ENCODE results near the gene CEND1. TPM values are rescaled to one million over a fixed set of nuclear protein-coding genes. Genes with fewer than 3 reads are reported as not detected.

Gene CEND1
- total RNA-seq, 1 donor, result 1.2 TPM

DNA sequence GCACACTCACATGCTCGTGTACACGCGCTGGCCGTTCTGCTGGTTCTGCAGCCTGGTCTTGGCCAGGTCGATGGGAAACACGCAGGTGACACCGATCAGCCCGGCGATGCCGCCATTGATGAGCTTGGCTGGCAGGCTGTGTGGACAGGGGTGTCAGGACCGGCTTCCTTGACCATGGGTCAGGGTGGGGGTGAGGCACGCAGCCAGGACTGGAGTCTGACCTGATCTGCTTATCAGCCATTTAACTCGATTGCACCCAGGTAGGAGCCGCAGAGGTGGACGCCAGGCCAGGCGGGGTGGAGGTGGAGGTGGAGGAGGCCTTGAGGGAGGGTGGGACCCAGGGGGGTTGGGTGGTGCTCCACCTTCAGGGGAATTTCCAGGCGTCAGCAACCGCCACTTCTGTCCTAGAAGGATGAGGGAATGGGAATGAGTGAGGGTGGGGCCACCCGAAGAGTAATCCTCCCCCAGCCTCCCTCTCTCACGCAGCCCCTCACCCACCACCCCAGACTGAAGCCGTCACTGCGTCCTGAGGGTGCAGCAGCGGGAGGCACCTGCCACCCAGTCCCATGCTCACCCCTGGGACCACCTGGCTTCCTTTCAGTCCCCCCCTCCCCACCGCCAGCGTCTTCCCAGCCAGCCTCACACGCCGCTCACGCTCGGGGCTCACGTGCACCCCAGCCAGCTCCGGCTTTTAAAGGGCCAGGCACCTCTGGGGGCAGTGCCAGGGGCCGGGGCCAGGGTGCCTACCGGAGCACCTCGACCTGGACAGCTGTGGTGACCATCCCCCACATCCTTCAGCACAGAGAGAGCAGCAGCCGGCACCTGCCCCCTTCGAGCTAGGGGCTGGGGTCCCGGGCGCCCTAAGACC, 5.1 kb upstream of the CEND1 start:
- peak overlapping the region; percentile 77 for H3K4me3 ChIP-seq (ENCODE audit: low read depth, low read length)
- no peak for DNase-seq (ENCODE audit: low read depth)
- TF ChIP-seq, protein P1, sequence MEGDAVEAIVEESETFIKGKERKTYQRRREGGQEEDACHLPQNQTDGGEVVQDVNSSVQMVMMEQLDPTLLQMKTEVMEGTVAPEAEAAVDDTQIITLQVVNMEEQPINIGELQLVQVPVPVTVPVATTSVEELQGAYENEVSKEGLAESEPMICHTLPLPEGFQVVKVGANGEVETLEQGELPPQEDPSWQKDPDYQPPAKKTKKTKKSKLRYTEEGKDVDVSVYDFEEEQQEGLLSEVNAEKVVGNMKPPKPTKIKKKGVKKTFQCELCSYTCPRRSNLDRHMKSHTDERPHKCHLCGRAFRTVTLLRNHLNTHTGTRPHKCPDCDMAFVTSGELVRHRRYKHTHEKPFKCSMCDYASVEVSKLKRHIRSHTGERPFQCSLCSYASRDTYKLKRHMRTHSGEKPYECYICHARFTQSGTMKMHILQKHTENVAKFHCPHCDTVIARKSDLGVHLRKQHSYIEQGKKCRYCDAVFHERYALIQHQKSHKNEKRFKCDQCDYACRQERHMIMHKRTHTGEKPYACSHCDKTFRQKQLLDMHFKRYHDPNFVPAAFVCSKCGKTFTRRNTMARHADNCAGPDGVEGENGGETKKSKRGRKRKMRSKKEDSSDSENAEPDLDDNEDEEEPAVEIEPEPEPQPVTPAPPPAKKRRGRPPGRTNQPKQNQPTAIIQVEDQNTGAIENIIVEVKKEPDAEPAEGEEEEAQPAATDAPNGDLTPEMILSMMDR (IDR thresholded peaks at IDR 0.05; ENCODE audit: insufficient read depth, low read length), result no peak

DNA sequence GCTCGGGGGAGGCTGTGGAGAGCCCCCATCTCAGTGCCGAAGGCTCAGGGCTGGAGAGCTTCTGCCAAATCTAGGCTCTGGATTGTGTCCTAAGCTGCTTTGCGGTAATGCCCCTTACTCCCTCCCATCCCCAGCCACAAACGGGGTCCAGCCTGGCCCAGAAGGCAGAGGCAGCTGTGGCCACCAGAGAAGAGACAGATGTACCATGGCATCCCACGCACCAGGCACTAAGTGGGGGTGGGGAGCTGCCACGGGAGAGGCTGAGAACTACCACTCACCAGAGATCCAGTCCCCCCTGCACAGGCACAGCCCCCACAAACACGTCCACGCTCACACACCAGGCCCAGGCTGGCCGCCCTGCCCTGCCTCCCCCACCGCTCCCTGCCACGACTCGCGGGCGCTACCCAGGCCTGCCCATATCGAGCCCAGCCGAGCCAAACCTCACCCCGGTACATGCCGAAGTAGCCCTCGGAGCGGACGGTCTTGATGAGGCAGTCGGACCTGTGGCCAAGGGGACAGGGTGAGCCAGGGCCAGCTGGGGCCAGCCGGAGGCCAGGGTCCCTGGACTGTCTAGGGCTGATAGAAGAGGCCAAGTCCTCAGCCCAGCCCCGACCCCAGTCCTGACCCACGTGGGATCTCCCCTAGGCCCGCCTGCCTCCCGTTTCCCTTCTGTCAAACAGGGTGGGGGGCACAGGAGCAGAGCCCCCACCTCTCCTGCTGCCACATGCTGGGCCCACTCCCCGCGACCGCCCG, 4.3 kb upstream of the CEND1 start:
- H3K4me3 ChIP-seq (ENCODE audit: low read depth, low read length), result no peak overlapping the region
- TF ChIP-seq, protein P1 (IDR thresholded peaks at IDR 0.05; ENCODE audit: insufficient read depth, low read length), result no peak
- no peak for DNase-seq (ENCODE audit: low read depth)

DNA sequence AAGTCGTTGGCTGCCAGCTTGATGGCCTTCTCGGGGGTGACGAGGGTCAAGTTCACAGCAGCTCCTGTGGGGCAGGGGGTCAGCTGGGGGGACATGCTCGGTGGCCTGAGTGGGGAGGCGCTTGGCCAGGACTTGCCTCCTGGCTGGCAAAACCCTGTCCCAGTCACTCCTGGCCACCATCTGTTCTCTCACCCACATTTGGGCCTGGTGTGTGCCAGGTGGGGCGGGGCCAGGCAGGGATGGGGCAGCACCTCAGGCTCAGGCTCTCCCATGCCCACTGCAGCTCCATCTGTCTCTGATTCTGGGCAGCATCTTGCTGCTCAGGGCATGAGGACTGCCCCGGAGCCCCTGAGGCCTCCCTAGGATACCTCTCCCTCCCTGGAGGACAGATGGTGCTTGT, 3.7 kb upstream of the CEND1 start:
- TF ChIP-seq, protein P1 (IDR thresholded peaks at IDR 0.05; ENCODE audit: insufficient read depth, low read length), result no peak
- H3K4me3 ChIP-seq (ENCODE audit: low read depth, low read length), result no peak overlapping the region
- no peak for DNase-seq (ENCODE audit: low read depth)

DNA sequence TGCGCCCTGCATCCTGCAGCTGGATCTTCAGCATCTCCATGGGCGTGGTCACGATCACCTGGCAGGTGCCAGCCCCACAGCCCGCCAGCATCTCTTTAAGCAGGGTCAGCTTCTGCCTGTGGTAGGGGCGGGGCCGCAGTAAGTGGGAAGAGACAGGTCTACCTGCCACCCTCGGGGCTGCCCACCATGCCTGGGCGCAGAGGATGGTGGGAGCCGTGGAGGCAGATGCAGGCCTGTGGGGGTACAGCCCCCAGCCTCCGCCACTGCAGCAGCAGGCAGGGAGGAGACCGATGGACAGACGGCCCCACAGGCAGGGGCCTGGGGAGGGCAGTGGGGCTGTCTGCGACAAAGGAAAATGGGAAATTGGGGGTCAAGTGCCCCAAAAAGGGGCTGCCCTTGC, 3.0 kb upstream of the CEND1 start:
- TF ChIP-seq, protein P1 (IDR thresholded peaks at IDR 0.05; ENCODE audit: insufficient read depth, low read length), result no peak
- no peak for DNase-seq (ENCODE audit: low read depth)
- H3K4me3 ChIP-seq (ENCODE audit: low read depth, low read length), result no peak overlapping the region

DNA sequence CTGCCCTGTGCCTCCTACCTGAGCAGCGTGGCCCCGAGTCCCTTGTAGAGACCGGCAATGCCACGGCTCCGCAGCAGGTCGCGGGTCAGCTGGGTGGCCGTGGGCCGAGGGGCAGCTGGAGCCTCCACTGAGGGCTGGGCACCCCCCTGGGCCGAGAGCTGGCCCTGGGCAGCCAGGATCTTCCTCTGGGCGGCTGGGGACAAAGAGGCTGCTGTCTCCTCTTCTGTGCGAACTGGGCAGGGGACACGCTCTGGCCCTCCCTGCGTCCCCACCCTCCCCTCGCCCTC, 2.6 kb upstream of the CEND1 start:
- TF ChIP-seq, protein P1 (IDR thresholded peaks at IDR 0.05; ENCODE audit: insufficient read depth, low read length), result no peak

DNA sequence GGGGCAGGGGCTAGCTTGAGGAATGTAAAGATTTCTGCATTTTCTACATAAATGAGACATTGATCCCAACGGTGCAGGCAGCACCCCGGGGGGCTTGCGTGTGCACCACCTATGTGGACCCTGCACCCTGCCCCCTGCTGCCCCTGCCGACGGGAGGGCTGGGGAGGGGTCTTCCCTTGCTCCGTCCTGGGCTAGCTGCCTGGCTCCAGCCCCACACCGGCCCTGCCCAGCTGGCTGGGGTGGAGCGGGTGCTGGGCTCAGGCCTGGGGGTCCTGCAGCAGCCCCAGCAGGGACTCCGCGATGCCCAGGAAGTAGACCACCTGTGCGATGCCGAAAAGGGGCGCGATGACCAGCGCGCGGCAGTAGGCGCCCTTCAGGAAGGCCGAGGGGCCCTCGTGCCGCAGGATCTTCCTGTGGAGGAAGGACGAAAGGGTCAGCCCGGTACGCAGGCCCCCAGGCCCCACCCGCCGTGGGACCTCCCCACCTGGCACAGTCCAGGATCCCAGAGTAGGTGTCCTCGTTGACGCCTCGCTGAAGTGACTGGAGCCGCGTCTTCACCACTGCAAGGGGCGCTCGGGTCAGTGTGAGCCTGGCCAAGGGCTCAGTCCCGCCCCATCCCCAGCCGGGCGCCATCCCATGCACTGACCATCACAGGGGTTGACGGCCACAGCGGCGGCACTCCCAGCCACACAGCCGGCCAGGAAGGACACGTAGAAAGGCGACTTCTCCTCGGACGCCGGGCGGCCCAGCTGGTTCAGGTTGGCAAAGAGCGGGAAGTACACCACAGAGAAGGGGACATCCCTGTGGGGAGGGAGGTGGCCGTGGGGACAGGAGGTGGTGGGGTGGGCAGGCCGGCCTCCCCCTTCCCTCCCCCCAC, 2.0 kb upstream of the CEND1 start:
- TF ChIP-seq, protein P1 (IDR thresholded peaks at IDR 0.05; ENCODE audit: insufficient read depth, low read length), result no peak
- no peak overlapping the region for H3K4me3 ChIP-seq (ENCODE audit: low read depth, low read length)
- DNase-seq (ENCODE audit: low read depth), result no peak

More for the DNA sequence above, 2.6 kb upstream of the CEND1 start:
- H3K4me3 ChIP-seq (ENCODE audit: low read depth, low read length), result no peak overlapping the region
- no peak for DNase-seq (ENCODE audit: low read depth)

Data from fibroblast of the aortic adventitia (primary cell).